Activated naive CD4-positive, alpha-beta T cell treated with anti-CD3 and anti-CD28 coated beads, Interleukin-2, amount 50 U/mL, for 16 hours (primary cell): ENCODE measurements around the gene CREB3L4.
"Not testable (repeated sequence)": the region's sequence is repeated elsewhere in the genome, so short reads cannot be mapped to it uniquely, and the experiment has no call there.

Source experiments
- DNase-seq: peaks from one replicate; pipeline ENCODE4 v3.0.0-alpha.2; 2020

Gene CREB3L4

GRCh38 chr1:153959454-153959853 lies 8.2 kb upstream of the CREB3L4 start:
- DNase-seq = no peak

- DNase-seq = no peak
Measured at GRCh38 chr1:153960206-153960605, 7.5 kb upstream of the CREB3L4 start.

- DNase-seq = no peak
Measured at GRCh38 chr1:153961421-153961820, 6.3 kb upstream of the CREB3L4 start.

GRCh38 chr1:153962088-153963029 lies 5.3 kb upstream of the CREB3L4 start:
- no peak for DNase-seq

GRCh38 chr1:153963030-153963849 lies 4.5 kb upstream of the CREB3L4 start, which contains the start of gene SLC39A1:
TSS of gene SLC39A1 (minus strand) at chr1:153963537. CDS start at chr1:153962715, 822 bp downstream.
- DNase-seq = peak; percentile 92

GRCh38 chr1:153963850-153964331 lies 3.8 kb upstream of the CREB3L4 start:
- DNase-seq = no peak

- DNase-seq = no peak
Measured at GRCh38 chr1:153968000-153968363, 280 bp downstream of the CREB3L4 start.

- DNase-seq = no peak
Measured at GRCh38 chr1:153968408-153968807, 706 bp downstream of the CREB3L4 start.

GRCh38 chr1:153968972-153969371 lies 1.3 kb downstream of the CREB3L4 start:
- no peak for DNase-seq

GRCh38 chr1:153970346-153970745 lies 2.6 kb downstream of the CREB3L4 start:
- no peak for DNase-seq

GRCh38 chr1:153973071-153973470 lies 5.4 kb downstream of the CREB3L4 start:
- DNase-seq = no peak

- no peak for DNase-seq
Measured at GRCh38 chr1:153973525-153973924, 5.8 kb downstream of the CREB3L4 start.

GRCh38 chr1:153976819-153977249 lies 9.1 kb downstream of the CREB3L4 start:
- no peak for DNase-seq

GRCh38 chr1:153977250-153978240 lies 9.8 kb downstream of the CREB3L4 start, which contains the start of gene JTB:
TSS of gene JTB (minus strand) at chr1:153977674. CDS start at chr1:153977252, 422 bp downstream.
- peak; percentile 88 for DNase-seq

GRCh38 chr1:153978274-153978909 lies 10.7 kb downstream of the CREB3L4 start:
- no peak for DNase-seq

- DNase-seq = not testable (repeated sequence)
Measured at GRCh38 chr1:153979091-153979490, 11.4 kb downstream of the CREB3L4 start.

- DNase-seq = not testable (repeated sequence)
Measured at GRCh38 chr1:153981735-153982134, 14.0 kb downstream of the CREB3L4 start.

GRCh38 chr1:153984123-153984894 lies 16.6 kb downstream of the CREB3L4 start:
- DNase-seq = no peak

GRCh38 chr1:153985341-153985912 lies 17.7 kb downstream of the CREB3L4 start:
- DNase-seq = peak; percentile 68
